ENCODE data around the gene SLC19A3.
A peak's percentile ranks its signal among the peaks of the same experiment; 100 is the strongest.
"Not testable (repeated sequence)": the region's sequence is repeated elsewhere in the genome, so short reads cannot be mapped to it uniquely, and the experiment has no call there.

Gene SLC19A3

GRCh38 chr2:227701556-227701955 is 16.3 kb downstream of the SLC19A3 start:
- no peak for DNase-seq

- DNase-seq, result no peak
Observed at GRCh38 chr2:227696990-227697679, 20.7 kb downstream of the SLC19A3 start.

GRCh38 chr2:227687189-227687588 is 30.6 kb downstream of the SLC19A3 start:
- DNase-seq, result no peak

GRCh38 chr2:227684258-227684657 is 33.6 kb downstream of the SLC19A3 start:
- no peak for DNase-seq

GRCh38 chr2:227677928-227678327 is 39.9 kb downstream of the SLC19A3 start:
- DNase-seq, result no peak

- no peak for DNase-seq
Observed at GRCh38 chr2:227674485-227674884, 43.3 kb downstream of the SLC19A3 start.

- peak; percentile 16 for DNase-seq
Observed at GRCh38 chr2:227673620-227674019, 44.2 kb downstream of the SLC19A3 start.

- DNase-seq, result peak; percentile 57
Observed at GRCh38 chr2:227671170-227671905, 46.5 kb downstream of the SLC19A3 start.

- not testable (repeated sequence) for DNase-seq
Observed at GRCh38 chr2:227666631-227667170, 51.1 kb downstream of the SLC19A3 start, which contains the start of gene SCYGR5. Gene SCYGR5 (plus strand): TSS chr2:227666804. CDS start chr2:227666804, 0 bp downstream.

GRCh38 chr2:227665189-227665940 is 52.5 kb downstream of the SLC19A3 start:
- DNase-seq, result no peak

GRCh38 chr2:227661827-227662226 is 56.0 kb downstream of the SLC19A3 start:
- no peak for DNase-seq

GRCh38 chr2:227661025-227661649 is 56.7 kb downstream of the SLC19A3 start:
- DNase-seq, result no peak

- DNase-seq, result peak; percentile 5
Observed at GRCh38 chr2:227657199-227657845, 60.5 kb downstream of the SLC19A3 start.

GRCh38 chr2:227655454-227655853 is 62.4 kb downstream of the SLC19A3 start:
- peak; percentile 92 for DNase-seq

GRCh38 chr2:227654426-227654825 is 63.4 kb downstream of the SLC19A3 start:
- peak; percentile 12 for DNase-seq

GRCh38 chr2:227653419-227653818 is 64.4 kb downstream of the SLC19A3 start:
- DNase-seq, result peak; percentile 38

- no peak for DNase-seq
Observed at GRCh38 chr2:227643990-227644551, 73.8 kb downstream of the SLC19A3 start.

GRCh38 chr2:227642656-227643055 is 75.2 kb downstream of the SLC19A3 start:
- DNase-seq, result no peak

- no peak for DNase-seq
Observed at GRCh38 chr2:227634201-227634600, 83.6 kb downstream of the SLC19A3 start.

Data from inflammatory macrophage treated with lipopolysaccharide for 4 hours (primary cell).